HG03097 (cell line): ENCODE results near the gene ERGIC2.

ENCODE experiments used
- ATAC-seq: cut with Tn5 transposase; IDR thresholded peaks from one replicate; pipeline ENCODE4 v1.9.1; 2021; ENCODE audit not compliant: unreplicated experiment, low FRiP score

Gene ERGIC2

GRCh38 chr12:29376118-29376517, 4.9 kb downstream of the ERGIC2 start:
- no peak for ATAC-seq

GRCh38 chr12:29374913-29375312, 6.1 kb downstream of the ERGIC2 start:
- no peak for ATAC-seq

GRCh38 chr12:29374012-29374411, 7.0 kb downstream of the ERGIC2 start:
- ATAC-seq = no peak

GRCh38 chr12:29365091-29365490, 15.9 kb downstream of the ERGIC2 start:
- no peak for ATAC-seq

- no peak for ATAC-seq
These were observed 26.0 kb downstream of the ERGIC2 start for GRCh38 chr12:29354954-29355353.

- ATAC-seq = no peak
These were observed 30.9 kb downstream of the ERGIC2 start for GRCh38 chr12:29350080-29350479.

- ATAC-seq = no peak
These were observed 34.1 kb downstream of the ERGIC2 start for GRCh38 chr12:29346769-29347421.

- no peak for ATAC-seq
These were observed 37.8 kb downstream of the ERGIC2 start for GRCh38 chr12:29343022-29343799.

- no peak for ATAC-seq
These were observed 43.6 kb downstream of the ERGIC2 start for GRCh38 chr12:29337325-29337724.

- ATAC-seq = no peak
These were observed 46.0 kb downstream of the ERGIC2 start for GRCh38 chr12:29334937-29335336.

GRCh38 chr12:29333178-29333577, 47.8 kb downstream of the ERGIC2 start:
- ATAC-seq = no peak

GRCh38 chr12:29329411-29329810, 51.6 kb downstream of the ERGIC2 start:
- ATAC-seq = no peak

GRCh38 chr12:29322157-29322556, 58.8 kb downstream of the ERGIC2 start:
- no peak for ATAC-seq

- ATAC-seq = no peak
These were observed 60.5 kb downstream of the ERGIC2 start for GRCh38 chr12:29320295-29321085.

GRCh38 chr12:29317556-29318363, 63.2 kb downstream of the ERGIC2 start:
- ATAC-seq = peak; percentile 99

GRCh38 chr12:29316752-29317151, 64.2 kb downstream of the ERGIC2 start:
- ATAC-seq = no peak

- ATAC-seq = no peak
These were observed 66.6 kb downstream of the ERGIC2 start for GRCh38 chr12:29314416-29314815.

- ATAC-seq = no peak
These were observed 70.1 kb downstream of the ERGIC2 start for GRCh38 chr12:29310899-29311298.

- no peak for ATAC-seq
These were observed 71.6 kb downstream of the ERGIC2 start for GRCh38 chr12:29309320-29309902.

GRCh38 chr12:29306682-29307081, 74.3 kb downstream of the ERGIC2 start:
- no peak for ATAC-seq
